ENCODE data around the gene SNX14.
"Not testable (repeated sequence)": the region's sequence is repeated elsewhere in the genome, so short reads cannot be mapped to it uniquely, and the experiment has no call there.

The SNX14 gene

DNA sequence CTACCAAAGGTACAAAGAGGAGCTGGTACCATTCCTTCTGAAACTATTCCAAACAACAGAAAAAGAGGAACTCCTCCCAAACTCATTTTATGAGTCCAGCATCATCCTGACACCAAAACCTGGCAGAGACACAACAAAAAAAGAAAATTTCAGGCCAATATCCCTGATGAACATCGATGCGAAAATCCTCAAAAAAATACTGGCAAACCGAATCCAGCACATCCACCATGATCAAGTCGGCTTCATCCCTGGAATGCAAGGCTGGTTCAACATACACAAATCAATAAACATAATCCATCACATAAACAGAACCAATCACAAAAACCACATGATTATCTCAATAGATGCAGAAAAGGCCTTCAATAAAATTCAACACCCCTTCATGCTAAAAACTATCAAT is 10.8 kb downstream of the SNX14 start:
- not testable (repeated sequence) for DNase-seq (ENCODE audit: low read depth in 2 of 2)

DNA sequence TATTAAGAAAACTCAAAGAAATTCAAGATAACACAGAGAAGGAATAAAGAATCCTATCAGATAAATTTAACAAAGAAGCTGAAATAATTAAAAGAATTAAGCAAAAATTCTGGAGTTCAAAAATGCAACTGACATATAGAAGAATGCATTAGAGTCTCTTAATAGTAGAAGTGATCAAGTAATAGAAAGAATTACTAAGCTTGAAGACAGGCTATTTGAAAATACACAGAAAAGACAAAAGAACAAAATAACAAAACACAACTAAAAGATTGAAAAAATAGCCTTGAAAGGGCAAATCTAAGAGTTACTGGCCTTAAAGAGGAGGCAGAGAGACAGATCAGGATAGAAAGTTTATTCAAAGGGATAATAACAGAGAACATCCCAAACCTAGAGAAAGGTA is 12.1 kb downstream of the SNX14 start:
- DNase-seq (ENCODE audit: low read depth in 2 of 2): no peak

- DNase-seq (ENCODE audit: low read depth in 2 of 2): no peak
Observed at GRCh38 chr6:85580878-85581267, 12.8 kb downstream of the SNX14 start.

GRCh38 chr6:85580118-85580877 is 13.4 kb downstream of the SNX14 start:
- no peak for DNase-seq (ENCODE audit: low read depth in 2 of 2)

GRCh38 chr6:85579581-85579980 is 14.1 kb downstream of the SNX14 start:
- no peak for DNase-seq (ENCODE audit: low read depth in 2 of 2)

DNA sequence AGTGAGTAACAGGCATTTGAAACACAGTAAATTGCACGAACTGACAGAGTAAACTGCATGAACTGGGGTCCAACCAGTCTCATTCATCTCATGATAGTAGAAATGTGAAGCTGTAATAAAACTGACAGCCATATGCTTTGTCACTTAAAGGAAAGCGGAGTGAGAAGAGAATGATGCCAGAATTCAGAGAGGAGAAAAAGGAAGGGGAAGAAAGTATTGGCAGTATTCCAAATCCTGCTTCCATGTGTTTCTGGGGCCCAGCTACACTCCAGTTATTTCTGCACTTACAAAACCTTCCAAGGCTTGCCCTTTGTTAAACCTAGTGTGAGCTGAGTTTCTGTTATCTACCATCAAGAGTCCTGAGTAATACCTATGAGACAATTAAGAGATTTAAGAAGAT is 17.2 kb downstream of the SNX14 start:
- no peak for DNase-seq (ENCODE audit: low read depth in 2 of 2)

GRCh38 chr6:85574932-85575598 is 18.6 kb downstream of the SNX14 start:
- no peak for DNase-seq (ENCODE audit: low read depth in 2 of 2)

DNA sequence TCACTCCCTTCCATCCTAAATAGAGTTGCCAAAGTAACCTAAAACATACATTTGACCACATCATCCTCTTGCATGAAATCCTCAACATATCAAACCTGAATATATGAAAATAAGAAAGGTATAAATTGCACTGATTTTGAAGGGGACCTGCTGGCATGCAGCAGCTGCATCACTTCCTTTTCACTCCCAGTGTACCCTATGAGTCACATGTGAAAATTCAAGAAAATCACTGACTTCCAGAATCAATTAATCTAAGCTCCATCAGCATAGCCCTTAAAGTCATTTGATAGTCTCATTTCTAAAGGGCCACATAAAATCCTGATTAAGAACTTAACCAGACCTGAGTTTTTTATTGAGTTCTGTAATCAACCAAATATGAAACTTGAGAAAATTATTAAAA is 24.3 kb downstream of the SNX14 start:
- DNase-seq (ENCODE audit: low read depth in 2 of 2): no peak

DNA sequence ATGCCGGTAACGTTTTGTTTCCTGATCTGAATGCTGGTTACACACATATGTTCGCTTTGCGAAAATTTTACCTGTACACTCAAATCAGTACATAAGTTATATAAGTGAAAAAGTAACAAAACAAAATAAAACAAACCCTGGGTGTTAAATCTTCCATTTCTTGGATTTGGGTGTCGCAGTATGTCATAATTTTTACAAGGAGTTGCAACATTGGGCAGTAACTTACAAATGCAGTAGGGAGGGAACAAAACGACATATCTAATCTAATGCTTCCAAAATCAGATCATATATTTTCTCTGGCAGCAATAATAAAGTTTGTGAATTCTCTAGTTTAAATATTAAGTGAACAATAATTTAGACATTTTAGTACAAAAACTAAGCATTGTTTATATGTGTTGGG is 25.2 kb downstream of the SNX14 start:
- DNase-seq (ENCODE audit: low read depth in 2 of 2): no peak

- no peak for DNase-seq (ENCODE audit: low read depth in 2 of 2)
Observed at GRCh38 chr6:85565736-85566135, 27.9 kb downstream of the SNX14 start.

DNA sequence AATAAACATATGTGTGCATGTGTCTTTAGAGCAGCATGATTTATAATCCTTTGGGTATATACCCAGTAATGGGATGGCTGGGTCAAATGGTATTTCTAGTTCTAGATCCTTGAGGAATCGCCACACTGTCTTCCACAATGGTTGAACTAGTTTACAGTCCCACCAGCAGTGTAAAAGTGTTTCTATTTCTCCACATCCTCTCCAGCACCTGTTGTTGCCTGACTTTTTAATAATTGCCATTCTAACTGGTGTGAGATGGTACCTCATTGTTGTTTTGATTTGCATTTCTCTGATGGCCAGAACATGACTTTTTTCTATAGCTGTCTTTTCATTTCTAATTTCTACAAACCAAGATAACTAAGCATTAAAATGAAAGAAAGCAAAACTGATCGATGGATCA is 29.4 kb downstream of the SNX14 start:
- DNase-seq (ENCODE audit: low read depth in 2 of 2): not testable (repeated sequence)

- no peak for DNase-seq (ENCODE audit: low read depth in 2 of 2)
Observed at GRCh38 chr6:85561750-85562357, 31.8 kb downstream of the SNX14 start.

- no peak for DNase-seq (ENCODE audit: low read depth in 2 of 2)
Observed at GRCh38 chr6:85556992-85557668, 36.5 kb downstream of the SNX14 start.

- DNase-seq (ENCODE audit: low read depth in 2 of 2): no peak
Observed at GRCh38 chr6:85552652-85553051, 41.0 kb downstream of the SNX14 start.

- no peak for DNase-seq (ENCODE audit: low read depth in 2 of 2)
Observed at GRCh38 chr6:85551264-85551663, 42.4 kb downstream of the SNX14 start.

DNA sequence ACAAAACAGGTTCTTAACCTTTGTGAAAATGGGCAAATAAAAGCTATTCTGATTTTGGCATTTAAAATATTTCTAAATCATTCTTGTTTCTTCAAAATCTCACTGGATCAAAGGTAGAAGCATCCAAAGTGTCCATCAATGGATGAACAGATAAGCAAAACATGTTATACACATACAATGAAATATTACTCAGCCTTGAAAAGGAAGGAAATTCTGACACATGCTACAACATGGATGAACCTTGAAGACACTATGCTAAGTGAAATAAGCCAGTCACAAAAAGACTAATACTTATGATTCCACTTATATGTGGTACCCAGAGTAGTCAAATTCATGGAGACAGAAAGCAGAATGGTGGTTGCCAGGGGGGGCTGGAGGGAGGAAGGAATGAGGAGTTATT is 45.9 kb downstream of the SNX14 start:
- DNase-seq (ENCODE audit: low read depth in 2 of 2): no peak

GRCh38 chr6:85544776-85545175 is 48.9 kb downstream of the SNX14 start:
- DNase-seq (ENCODE audit: low read depth in 2 of 2): no peak

GRCh38 chr6:85537055-85537494 is 56.6 kb downstream of the SNX14 start:
- no peak for DNase-seq (ENCODE audit: low read depth in 2 of 2)

DNA sequence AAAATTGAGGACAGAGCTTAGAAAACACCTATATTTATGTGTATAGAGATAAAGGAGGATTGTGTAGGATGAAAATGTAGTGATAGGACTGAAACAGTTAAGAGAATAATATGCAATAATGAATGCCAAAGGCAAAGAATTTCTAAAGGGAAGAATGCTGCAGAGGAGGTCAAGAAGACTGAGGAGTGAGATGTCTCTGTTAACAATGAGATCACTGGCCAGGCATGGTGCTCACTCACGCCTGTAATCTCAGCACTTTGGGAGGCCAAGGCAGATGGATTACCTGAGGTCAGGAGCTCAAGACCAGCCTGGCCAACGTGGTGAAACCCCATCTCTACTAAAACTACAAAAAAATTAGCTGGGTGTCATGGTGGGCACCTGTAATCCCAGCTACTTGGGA is 69.4 kb downstream of the SNX14 start:
- DNase-seq (ENCODE audit: low read depth in 2 of 2): not testable (repeated sequence)

DNA sequence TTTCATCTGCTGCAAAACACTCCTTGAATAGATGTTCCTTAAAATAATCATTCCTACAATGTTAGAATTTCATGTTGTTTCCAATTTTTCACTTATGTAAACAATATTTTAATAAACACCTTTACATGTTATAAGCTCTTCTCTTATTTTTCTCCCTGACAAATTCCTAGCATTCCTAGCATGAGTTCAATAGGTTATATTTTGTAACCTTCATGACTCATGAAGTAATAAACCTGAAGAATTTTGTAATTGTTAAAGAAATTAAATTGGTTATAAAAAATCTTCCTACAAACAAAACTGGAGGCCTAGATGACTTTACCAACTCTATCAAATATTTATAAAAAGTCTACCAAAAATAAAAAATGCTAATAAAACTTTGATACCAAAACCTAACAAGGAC is 77.5 kb downstream of the SNX14 start:
- no peak for DNase-seq (ENCODE audit: low read depth in 2 of 2)

- DNase-seq (ENCODE audit: low read depth in 2 of 2): no peak
Observed at GRCh38 chr6:85506441-85507093, 87.1 kb downstream of the SNX14 start.
